ENCODE measurements around the gene CCT5. TPM values are rescaled to one million over a fixed set of nuclear protein-coding genes. Genes with fewer than 3 reads are reported as not detected.

Gene CCT5
- total and polyA plus RNA-seq, 12 donors, result 81.3 to 645 (median 151) TPM

DNA sequence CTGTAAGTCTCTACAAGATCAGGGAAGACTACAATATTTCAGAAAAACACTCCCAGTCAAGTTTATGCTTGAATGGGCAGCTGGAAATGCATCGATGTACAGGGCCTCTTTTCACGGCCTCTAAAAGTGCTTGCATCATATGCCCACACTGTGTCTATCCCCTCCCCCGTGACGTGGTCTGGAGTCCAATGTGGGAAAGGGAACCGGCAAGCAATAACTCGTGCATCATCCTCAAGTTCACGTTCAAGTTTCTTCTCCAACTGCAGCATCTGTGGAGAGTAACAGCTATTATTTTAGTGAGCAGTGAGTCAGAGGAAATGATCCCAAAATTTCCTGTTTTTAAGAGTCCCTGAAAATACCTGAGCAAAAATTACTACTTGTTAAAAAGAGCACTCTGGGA is 22.7 kb upstream of the CCT5 start:
- Histone ChIP-seq H3K9me3 (replicated peaks in 1 of 3) (no peaks in the 10 kb centered on the region), H3K4me1 (replicated peaks in 1 of 2) (no peaks in the 10 kb centered on the region), H3K27me3 (no peaks in the 10 kb centered on the region), H3K4me3 (no peak overlapping the region), H3K36me3 (replicated peaks in 1 of 2) (no peaks in the 10 kb centered on the region), H3K27ac (no peak overlapping the region)
- no peak for DNase-seq
- intact Hi-C loops (cut with DNase I), result no loop called here
- WGBS, 4 donors, result 83 to 89% (median 88%) methylated on average over 7 of the region's 7 CpGs
- TF ChIP-seq POLR2A (IDR thresholded peaks at IDR 0.05), result no peak
- no peak for TF ChIP-seq CTCF (IDR thresholded peaks at IDR 0.05)

DNA sequence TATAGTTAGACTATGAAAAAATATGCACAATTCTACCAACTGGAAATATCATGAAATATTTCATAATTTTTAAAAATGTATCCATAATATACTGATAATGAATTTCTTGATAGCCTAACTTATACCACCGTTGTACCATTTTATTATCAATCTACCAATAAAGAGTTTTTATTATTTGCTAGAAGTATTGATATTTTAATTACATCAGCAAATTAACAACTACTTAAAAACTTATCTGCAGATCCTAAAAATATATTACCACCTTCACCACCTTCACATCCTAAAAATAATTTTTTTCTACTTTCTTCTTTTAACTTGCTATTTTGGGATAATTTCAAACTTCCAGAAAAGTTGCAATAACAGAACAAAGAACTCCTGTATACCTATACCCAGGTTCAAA is 21.8 kb upstream of the CCT5 start:
- Histone ChIP-seq H3K4me1 (replicated peaks in 1 of 2) (no peaks in the 10 kb centered on the region), H3K36me3 (replicated peaks in 1 of 2) (no peaks in the 10 kb centered on the region), H3K27ac (no peak overlapping the region), H3K27me3 (no peaks in the 10 kb centered on the region), H3K4me3 (no peak overlapping the region), H3K9me3 (replicated peaks in 1 of 3) (no peaks in the 10 kb centered on the region)
- TF ChIP-seq POLR2A (IDR thresholded peaks at IDR 0.05), result no peak
- no peak for TF ChIP-seq CTCF (IDR thresholded peaks at IDR 0.05)
- 93 to 97% (median 94%) methylated on average over 1 of the region's 1 CpG for WGBS, 4 donors
- no peak for DNase-seq
- intact Hi-C loops (cut with DNase I), result no loop called here

DNA sequence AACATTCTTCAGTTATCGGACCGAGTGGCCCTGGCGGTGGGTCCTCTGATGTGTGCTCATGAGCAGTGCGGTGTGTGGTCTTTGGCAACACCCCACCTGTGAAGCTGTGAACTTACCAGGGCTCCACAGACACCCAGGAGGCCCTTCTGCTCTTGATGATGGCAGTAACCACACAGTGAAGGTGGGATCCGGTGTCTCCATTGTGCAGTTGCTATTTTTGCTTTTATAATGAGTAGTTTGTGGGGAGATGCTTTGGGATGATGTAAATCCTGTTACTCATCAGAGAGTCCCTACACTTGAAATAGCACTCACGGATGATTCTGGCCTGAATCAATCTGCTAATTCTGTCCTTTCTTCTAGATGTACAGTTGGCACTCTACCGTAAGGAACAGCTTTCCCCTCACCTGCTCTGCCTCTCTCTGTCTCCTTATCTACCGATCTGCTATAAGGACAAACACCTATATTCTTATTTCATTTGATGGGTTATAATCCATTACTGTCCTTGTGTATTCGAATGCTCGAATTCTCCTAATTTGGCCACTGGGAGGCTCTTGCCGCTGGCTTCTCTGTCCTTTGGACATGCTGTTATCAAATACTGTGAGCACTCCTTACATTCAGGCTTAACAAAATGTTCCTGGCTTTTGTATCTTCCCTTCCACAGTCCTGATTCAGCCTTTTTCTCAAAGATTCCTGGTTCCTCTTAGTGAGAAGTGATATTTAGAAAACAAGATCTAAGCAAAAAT is 20.6 kb upstream of the CCT5 start:
- WGBS, 4 donors, result 89 to 96% (median 94%) methylated on average over 10 to 11 of the region's 11 CpGs
- no peaks in the 10 kb centered on the region for H3K4me1 ChIP-seq (replicated peaks in 1 of 2)
- intact Hi-C loops (cut with DNase I), result no loop called here
- DNase-seq, result no peak
- H3K36me3 ChIP-seq (replicated peaks in 1 of 2), result no peaks in the 10 kb centered on the region
- H3K4me3 ChIP-seq, result no peak overlapping the region
- H3K27me3 ChIP-seq, result no peaks in the 10 kb centered on the region
- no peak for TF ChIP-seq POLR2A (IDR thresholded peaks at IDR 0.05)
- no peak for TF ChIP-seq CTCF (IDR thresholded peaks at IDR 0.05)
- H3K27ac ChIP-seq, result no peak overlapping the region
- H3K9me3 ChIP-seq (replicated peaks in 1 of 3), result no peaks in the 10 kb centered on the region

GRCh38 chr5:10232386-10232785 is 17.7 kb upstream of the CCT5 start:
- intact Hi-C loops (cut with DNase I), result no loop called here
- DNase-seq, result no peak
- Histone ChIP-seq H3K27ac (no peak overlapping the region), H3K4me1 (replicated peaks in 1 of 2) (no peaks in the 10 kb centered on the region), H3K4me3 (no peak overlapping the region), H3K27me3 (no peaks in the 10 kb centered on the region), H3K36me3 (replicated peaks in 1 of 2) (peaks cover 0 to 11% of the 10 kb centered on the region in 2 donors), H3K9me3 (replicated peaks in 1 of 3) (no peaks in the 10 kb centered on the region)
- no peak for TF ChIP-seq POLR2A (IDR thresholded peaks at IDR 0.05)
- 96 to 98% (median 97%) methylated on average over 8 to 9 of the region's 9 CpGs for WGBS, 4 donors

- Histone ChIP-seq H3K4me1 (replicated peaks in 1 of 2) (no peaks in the 10 kb centered on the region), H3K36me3 (replicated peaks in 1 of 2) (peaks cover 0 to 15% of the 10 kb centered on the region in 2 donors), H3K9me3 (replicated peaks in 1 of 3) (no peaks in the 10 kb centered on the region), H3K27ac (no peak overlapping the region), H3K27me3 (no peaks in the 10 kb centered on the region), H3K4me3 (no peak overlapping the region)
- WGBS, 4 donors, result 80 to 97% (median 88%) methylated on average over 3 to 7 of the region's 7 CpGs
- TF ChIP-seq CTCF (IDR thresholded peaks at IDR 0.05) (no peak), POLR2A (IDR thresholded peaks at IDR 0.05) (no peak)
- no peak for DNase-seq
- intact Hi-C loops (cut with DNase I), result no loop called here
These were observed 17.1 kb upstream of the CCT5 start for GRCh38 chr5:10233011-10233410.

All from adrenal gland (tissue), 12 donors.